RKO (cell line): ENCODE data around the gene LMLN.
A peak's percentile ranks its signal among the peaks of the same experiment; 100 is the strongest.
"Not testable (repeated sequence)": the region's sequence is repeated elsewhere in the genome, so short reads cannot be mapped to it uniquely, and the experiment has no call there.

Experiments
- DNase-seq: peaks from one replicate; pipeline ENCODE4 v3.0.0-alpha.2; 2016; ENCODE audit warnings: low spot score

The LMLN gene

DNA sequence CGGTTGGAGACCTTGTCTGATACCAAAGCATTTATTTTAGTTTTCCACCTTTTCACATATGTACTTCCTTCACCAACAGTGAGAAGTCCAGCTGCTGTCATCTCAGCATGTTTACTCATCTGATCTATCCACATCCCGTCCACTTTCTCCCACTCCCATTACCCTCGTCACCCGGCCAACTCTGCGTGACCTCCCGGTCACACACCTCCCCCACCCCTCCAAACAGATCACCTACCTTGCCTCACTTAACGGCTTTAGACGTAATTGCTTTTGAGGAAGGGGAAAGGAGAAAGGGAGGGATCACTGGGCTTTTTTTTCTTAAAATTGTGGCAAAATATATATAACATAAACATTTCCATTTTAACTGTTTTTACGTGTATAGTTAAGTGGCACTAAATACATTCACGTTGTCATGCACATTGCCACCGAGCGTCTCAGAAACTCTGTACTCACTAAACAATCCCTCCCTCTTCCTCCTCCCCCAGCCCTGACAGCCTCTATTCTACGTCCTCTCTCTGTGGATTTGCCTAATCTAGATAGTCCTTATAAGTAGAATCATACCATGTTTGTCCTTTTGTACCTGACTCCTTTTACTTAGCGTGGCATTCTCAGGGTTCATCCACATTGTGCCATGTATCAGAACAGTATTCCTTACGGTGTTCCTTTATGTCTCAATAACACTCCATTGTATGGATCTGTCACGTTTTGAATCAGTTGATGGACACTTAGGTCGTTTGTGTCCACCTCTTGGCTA is 67.2 kb downstream of the LMLN start:
- DNase-seq = no peak

DNA sequence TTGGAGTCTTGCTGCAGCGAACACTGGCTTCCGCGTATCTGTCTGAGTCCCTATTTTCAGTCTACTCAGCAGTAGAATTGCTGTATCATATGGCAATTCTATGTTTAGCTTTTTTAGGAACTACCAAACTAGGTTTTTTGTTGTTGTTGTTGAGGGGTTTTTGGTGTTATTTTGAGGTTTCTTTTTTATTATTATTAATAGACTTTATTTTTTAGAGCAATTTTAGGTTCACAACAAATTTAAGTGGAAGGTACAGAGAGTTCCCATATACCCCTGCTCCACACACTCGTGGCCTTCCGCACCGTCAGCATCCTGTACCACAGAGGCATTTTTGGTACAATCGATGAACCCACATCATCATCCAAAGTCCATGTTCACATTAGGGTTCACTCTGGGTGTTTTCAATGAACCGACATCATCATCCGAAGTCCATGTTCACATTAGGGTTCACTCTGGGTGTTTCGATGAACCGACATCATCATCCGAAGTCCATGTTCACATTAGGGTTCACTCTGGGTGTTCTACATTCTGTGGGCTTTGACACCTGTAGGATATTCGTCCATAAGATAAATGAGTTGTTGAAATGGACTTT is 67.9 kb downstream of the LMLN start:
- no peak for DNase-seq

DNA sequence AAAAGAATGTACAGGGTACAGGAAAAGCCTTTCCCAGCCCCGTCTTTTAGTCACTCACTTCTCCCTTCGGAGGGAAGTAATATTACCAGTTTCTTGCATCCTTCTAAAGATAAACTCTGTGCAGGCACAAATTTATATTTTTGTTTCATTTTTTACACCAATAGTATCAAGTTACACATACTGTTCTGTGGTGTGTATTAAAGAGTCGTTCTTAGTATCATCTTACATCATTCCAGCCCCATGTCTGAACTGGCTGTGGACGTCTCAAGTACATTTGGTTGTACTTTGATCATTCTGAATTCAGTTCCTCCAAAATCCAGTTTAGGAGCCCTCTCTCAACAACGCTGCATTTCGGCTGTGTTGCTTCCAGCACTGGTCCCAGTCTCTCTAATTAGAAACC is 68.7 kb downstream of the LMLN start:
- no peak for DNase-seq

DNA sequence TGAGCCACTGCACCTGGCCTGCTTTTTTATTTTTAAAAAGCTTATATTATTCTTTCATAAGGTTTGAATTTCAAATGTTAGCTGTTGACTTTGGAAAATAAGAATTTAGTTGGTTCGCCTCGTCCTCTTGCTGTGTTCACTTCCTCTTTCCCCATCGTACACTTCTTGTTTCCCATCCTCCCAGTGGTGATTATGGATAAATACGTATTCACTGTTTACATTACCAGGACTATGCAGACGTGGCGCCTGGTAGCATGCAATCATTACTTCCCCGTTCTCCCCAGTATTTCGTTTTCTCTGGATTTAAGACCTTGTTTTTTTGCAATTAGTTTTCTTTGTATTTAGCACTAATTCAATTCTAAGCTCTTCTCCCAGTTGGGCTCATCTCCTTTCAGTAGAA is 70.1 kb downstream of the LMLN start:
- DNase-seq = no peak

DNA sequence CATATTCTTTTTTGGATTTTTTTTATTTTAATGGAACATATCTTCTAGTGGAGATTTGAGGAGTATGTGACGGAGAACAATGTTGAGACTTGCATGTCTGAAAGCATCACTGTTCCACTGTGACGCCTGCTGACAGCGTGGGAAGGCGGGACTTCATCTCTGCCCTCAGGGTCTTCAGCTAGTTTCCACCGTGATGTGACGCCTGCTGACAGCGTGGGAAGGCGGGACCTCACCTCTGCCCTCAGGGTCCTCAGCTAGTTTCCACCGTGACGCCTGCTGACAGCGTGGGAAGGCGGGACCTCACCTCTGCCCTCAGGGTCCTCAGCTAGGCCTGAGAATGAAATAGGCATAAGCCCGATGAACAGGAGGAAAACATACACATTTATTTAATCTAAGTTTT is 70.7 kb downstream of the LMLN start:
- DNase-seq = no peak

DNA sequence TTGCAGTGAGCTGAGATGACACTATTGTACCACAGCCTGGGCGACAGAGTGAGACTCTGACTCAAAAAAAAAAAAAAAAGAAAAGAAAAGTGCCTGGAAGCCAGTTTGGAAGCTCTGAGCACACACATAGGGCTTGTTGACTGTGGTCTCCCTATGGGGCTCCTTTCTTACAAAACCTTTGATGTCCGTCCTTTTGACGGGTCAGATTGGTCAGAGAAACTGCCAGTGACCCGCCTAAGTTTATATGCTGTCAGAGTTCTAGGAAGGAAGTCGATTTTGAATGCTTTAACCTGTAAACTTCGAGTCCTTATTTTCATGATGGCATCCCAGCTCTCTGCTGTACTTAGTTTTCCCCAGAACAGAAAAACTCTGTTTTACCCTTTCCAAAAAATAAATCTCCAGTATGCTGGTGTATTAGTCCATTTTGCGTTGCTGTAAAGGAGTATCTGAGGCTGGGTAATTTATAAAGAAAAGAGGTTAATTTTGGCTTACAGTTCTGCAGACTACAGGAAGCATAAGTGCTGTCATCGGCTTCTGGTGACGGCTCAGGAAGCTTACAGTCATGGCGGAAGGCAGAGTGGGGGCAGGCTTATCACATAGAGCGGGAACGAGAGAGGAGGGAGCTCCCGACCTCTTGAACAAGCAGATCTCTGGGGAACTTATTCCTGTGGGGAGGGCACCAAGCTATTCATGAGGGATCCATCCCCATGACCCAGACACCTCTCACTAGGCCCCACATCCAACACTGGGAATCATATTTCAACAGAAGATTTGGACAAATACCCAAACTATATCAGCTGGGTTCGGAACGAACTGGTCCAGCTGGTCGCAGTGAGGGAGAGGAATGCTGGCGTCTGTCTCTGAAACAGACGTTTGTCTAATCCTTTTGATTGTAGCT is 72.3 kb downstream of the LMLN start:
- no peak for DNase-seq

DNA sequence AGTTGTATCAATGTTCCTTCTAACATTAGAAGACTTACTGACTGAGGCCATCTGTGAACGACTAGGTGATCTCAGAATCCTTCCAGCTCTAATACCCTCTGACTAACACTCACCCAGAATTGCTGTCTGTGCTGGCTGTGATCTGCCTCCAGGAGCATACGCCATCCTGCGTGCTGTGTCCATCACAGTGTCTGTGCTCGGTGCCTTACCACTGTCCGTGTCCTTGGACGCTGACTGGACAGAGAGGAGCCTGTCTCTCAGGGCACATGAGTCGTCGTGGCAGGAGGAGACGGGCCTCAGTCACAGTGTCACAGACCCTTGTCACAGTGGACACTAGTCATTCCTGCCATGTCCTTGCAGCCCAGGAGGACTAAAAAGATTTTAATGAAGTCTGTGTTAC is 83.1 kb downstream of the LMLN start:
- DNase-seq = no peak

DNA sequence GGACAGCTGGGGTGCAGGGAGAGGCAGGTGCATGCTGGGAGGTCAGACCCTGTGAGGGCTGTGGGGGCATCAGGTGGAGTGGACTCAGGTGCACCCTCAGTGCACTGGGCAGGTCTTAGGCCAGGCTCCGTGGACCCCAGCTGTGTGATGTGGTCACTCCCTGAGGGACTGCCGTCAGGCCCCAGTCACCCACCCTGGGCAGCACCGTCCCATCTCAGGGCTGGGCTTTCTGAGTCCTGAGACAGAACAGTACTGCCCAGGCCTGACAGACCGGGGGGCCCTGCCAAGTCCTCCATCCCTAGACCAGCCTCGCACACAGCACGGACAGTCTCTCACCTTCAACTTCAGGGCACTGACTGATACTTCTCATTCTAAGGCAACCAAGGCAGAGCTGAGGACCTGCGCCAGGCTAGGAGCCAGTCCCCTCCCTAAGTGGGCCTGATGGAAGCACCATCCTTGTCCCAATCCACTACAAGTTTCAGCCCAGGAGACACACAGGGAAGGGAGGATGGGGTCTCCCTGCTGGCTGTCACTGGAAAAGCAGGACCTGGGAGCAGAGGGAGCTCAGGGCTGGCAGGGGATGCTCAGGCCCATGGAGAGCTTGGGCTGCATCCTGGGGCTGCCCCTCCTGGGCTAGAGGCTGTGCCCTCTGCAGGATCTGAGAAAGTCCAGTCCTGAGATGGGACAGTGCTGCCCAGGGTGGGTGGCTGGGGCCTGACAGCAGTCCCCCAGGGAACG is 86.3 kb downstream of the LMLN start:
- no peak for DNase-seq

DNA sequence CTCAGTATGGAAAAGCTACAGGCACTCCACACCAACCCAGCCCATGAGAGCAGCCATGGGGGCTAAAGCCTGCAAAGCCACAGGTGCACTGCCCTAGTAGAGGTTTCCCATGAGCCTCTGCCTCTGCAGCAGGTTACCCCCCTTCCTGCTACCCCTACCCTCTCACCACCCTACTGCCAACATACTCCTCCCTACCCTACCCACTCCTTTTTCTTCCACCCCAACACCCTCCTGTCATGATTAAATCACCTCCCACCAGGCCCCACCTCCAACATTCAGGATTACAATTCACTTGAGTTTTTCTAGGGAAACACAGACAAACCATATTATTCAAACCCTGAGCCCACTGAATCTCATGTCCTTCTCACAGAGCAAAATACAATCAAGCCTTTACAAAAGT is 88.4 kb downstream of the LMLN start:
- no peak for DNase-seq

DNA sequence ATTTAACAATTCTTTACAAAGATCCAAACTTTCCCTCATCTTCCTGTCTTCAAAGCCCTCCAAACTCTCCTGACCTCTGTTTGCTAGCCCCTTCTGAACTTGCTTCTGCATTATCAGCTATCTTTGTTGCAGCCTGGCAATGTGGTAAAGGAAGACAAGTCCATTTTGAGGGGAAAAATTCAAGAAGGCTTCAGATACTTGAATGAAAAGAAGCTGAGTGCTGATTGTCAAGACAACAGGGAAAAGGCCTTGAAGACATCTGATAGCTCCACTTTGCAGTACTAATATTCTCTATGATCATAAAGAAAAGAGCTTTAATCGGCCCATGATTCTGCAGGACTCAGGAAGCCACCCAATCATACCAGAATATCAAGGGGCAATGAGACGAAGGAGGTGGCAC is 91.8 kb downstream of the LMLN start:
- DNase-seq = no peak

DNA sequence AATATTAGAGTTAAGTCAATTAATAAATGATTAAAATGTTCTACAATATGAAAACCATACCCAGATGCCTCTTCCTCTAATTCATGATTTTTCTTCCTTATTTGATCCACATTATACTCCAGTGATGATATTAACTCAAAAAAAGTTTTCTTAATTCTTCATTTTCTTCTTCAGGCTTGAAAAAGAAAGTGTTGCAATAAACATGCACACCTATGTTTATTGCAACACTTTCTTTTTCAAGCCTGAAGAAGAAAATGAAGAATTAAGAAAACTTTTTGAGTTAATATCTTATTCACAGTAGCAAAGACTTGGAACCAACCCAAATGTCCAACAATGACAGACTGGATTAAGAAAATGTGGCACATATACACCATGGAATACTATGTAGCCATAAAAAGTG is 93.4 kb downstream of the LMLN start:
- not testable (repeated sequence) for DNase-seq

DNA sequence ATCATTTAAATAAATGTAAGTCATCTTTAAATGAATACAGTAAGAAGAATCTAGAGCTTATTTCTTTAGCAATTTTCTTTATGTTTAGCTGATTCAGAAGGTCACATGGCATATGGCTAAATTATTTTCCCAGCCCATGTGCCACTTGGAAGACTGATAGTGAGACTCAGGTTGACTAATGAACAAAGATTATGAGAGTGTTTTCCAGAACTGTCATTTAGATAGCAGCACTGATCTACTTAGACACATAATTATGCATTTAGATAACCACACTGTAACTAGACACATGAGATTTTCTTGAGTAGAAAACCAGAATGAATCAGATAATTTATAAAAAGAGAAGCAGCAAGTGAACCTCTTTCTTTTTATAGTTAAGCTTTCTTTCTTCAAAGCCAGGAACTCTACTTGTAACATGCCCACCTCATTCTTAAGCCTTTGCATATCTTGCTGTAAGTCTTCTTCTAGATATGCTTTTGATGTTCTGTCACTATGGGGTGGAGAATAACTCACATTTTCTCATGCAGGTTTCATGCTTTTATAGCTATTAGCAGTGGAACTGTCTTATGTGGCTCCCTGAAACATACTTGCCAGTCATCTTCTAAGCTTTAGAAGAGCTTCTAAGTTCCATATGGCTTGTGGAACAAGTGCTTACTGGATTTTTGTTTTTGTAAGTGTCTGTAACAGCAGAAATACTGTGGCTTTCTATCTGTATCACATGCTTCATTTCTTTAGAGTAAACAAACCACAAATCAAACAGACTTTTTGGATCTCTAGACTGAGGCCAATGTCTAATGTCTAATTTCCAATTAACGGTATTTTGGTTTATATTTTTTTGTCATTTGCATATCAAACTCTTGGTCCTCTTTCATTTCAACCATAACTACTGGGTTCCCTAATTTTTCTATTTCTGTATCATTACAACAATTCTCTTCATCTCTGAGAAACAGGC is 101.4 kb downstream of the LMLN start:
- no peak for DNase-seq

DNA sequence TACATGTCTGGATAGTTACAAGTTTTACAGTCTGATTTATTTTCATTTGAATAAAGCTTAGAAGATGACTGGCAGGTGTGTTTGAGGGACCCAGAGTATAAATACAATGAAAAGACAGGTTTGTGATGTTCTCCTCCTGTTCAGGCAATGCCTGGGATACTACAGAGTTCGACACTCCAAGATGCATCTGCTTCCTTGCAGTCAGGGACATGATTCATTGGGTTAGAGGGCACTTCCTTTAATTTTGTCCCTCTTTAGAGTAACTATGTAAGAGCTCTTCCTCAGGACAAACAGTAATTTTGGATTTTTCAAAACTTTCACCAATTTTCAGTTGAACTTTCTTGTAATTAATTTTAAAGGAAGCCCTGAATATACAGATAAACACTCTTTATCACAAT is 102.0 kb downstream of the LMLN start:
- no peak for DNase-seq

DNA sequence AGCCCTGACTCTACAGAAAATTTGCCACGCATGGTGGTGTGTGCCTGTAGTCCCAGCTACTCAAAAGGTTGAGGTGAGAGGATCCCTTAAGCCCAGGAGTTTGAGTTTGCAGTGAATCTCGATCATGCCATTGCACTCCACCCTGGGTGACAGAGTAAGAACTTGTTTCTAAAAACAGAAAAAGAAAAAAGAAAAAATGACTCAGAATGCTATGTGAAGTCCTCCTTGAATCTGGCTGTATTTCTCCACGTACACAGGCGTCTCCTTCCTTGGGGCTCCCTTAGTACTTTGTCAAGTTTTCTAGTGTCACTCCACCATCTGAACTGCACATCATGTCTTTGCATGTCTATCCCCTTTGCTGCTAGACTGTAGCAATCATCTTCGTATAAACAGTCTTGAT is 104.4 kb downstream of the LMLN start:
- no peak for DNase-seq

DNA sequence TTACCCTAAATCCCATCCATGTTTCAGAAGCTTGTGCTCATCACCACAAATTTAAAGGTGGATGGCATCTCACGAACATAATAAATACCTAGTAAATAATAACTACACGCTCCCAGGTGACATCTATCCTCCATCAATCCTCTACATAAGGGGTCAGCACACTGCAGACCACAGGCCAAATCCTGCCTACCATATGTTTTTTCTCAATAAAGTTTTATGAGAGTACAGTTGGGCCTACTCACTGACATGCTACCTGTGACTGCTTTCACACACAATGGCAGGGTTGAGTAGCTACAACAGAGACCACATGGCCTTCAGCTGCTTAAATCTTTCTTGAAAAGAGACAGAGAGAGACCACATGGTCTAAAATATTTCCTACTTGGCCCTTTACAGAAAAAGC is 105.9 kb downstream of the LMLN start:
- DNase-seq = no peak

DNA sequence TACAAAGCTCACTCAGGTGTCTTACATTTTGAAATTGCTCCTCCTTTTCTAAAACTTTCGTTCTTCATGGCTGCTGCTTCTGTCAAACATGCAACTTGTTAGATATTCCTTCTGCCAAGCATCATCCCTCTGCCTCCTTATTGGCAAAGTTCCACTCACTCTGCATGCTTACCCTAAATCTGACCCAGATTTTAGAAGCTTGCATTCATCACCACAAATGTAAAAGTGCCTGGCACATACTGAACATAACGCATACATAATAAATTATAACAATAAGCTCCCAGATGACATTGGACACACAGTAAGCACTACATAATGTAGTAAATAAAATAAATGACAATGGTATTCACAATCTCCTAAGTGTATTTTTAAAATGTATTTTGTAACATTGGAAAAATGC is 107.4 kb downstream of the LMLN start:
- no peak for DNase-seq

DNA sequence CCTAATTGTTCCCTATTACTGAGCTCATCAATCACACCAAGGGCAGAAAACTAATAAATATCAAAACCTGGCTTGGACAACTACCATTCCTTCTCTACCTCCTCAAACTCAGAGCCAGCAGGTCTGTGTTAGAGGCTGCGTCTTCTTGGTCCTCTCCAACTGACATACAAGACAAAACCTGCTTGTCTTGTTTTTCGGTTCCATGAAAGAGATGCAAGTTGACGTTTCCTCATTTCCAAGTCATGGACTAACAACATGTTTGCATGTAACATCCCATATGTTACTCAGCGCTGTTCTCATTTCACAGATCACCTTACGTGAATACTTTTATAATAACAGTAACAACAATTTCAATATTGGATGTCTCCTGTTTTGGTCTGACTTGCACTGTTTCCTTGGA is 110.9 kb downstream of the LMLN start:
- DNase-seq = no peak

DNA sequence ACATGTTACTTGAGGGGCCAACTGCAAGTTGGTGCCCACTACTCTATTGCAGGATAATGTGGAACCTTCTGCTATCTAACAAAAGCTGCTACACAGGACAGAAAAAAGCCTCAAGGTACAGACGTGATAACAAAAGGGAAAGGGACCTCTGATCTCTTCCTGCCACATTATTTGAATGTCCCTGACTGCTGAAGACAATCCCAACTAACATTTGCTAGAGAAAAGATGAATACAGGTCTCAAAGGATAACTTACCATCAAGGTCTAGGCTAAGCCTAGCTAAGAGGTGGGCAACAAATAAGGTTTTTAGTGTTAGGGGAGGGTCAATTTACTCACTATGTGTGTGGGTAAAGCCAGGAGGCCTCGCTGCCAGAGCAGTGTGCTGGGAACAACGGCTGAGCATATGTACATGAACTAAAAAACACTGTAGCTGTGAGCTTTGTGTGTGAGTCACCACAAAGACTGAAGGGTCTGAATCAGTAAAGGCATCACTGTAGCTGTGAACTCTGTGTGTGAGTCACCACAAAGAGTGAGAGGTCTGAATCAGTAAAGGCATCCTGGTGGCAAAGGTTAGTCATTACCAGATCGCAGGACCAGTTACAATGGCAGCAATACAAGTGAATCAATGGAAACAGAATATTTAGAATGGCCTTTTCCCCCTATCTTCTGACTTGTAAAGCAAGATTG is 111.7 kb downstream of the LMLN start:
- DNase-seq = peak; percentile 100

DNA sequence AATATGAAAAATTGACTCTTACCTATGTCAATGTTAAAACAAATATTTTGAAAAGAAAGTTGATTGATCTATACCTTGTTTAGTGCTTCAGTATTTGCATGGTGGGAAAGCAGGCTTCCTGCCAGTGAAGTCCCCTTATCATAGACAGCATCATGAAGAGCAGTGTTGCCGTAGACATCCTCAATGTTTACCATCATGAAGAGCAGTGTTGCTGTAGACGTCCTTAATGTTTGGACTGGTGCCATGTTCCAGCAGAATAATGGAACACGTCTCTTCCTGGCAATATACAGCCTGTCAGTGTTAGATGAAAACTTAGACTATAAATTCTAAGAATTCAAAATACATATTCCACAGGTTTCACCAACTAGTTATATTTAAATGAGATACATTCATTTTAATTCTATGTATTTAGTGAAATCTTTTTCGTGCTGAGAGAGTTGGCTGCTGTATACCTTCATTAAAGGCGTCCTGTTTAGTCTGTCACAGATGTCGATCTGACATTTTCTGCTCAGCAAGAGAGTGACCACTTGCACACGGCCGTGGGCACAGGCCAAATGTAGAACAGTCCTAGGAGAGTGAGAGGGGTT is 116.8 kb downstream of the LMLN start:
- DNase-seq = no peak
